Endodermal cell (in vitro differentiated cells): ENCODE data around the gene HMCN2. TPM values are rescaled to one million over a fixed set of nuclear protein-coding genes. Genes with fewer than 3 reads are reported as not detected.

ENCODE experiments used
- DNase-seq: peaks from one replicate; pipeline ENCODE4 v3.0.0-alpha.2; 2017
- H3K27ac ChIP-seq: 2 replicates; pipeline ENCODE4 v1.5.1; 2013; ENCODE audit warnings: mild to moderate bottlenecking, low read depth, low read length, moderate library complexity
- H3K27me3 ChIP-seq: 2 replicates; pipeline ENCODE4 v1.6.1; 2013; ENCODE audit warnings: mild to moderate bottlenecking, low read length, moderate library complexity; ENCODE audit not compliant: insufficient read depth, control insufficient read depth, poor library complexity, severe bottlenecking
- H3K36me3 ChIP-seq: 2 replicates; pipeline ENCODE4 v1.7.0; 2013; ENCODE audit warnings: mild to moderate bottlenecking, low read length, moderate library complexity; ENCODE audit not compliant: control insufficient read depth, insufficient read depth
- H3K4me1 ChIP-seq: one replicate; pipeline ENCODE4 v1.7.0; 2013; ENCODE audit warnings: low read length; ENCODE audit not compliant: control insufficient read depth, insufficient read depth
- H3K4me3 ChIP-seq: 2 replicates; pipeline ENCODE4 v1.5.1; 2013; ENCODE audit warnings: mild to moderate bottlenecking, low read length, moderate library complexity
- H3K9ac ChIP-seq: 2 replicates; pipeline ENCODE4 v1.6.1; 2013; ENCODE audit warnings: mild to moderate bottlenecking, low read length, moderate library complexity; ENCODE audit not compliant: poor library complexity, severe bottlenecking; ENCODE audit errors: extremely low read depth
- H3K9me3 ChIP-seq: 2 replicates; pipeline ENCODE4 v1.6.1; 2013; ENCODE audit warnings: mild to moderate bottlenecking, low read length, moderate library complexity; ENCODE audit not compliant: control insufficient read depth
- H3K27ac Mint-ChIP-seq: 2 replicates; pipeline ENCODE4 v1.8.0; 2020; ENCODE audit warnings: mixed read lengths
- H3K27me3 Mint-ChIP-seq: 2 replicates; pipeline ENCODE4 v1.8.0; 2021; ENCODE audit warnings: mild to moderate bottlenecking, mixed read lengths; ENCODE audit not compliant: insufficient read depth
- H3K36me3 Mint-ChIP-seq: 2 replicates; pipeline ENCODE4 v1.8.0; 2020; ENCODE audit warnings: low read depth, mixed read lengths
- H3K4me1 Mint-ChIP-seq: 2 replicates; pipeline ENCODE4 v1.8.0; 2020; ENCODE audit warnings: mixed read lengths
- H3K4me3 Mint-ChIP-seq: 2 replicates; pipeline ENCODE4 v1.8.0; 2020; ENCODE audit warnings: mild to moderate bottlenecking, moderate library complexity, mixed read lengths
- H3K9me3 Mint-ChIP-seq: 2 replicates; pipeline ENCODE4 v1.8.0; 2020; ENCODE audit warnings: mild to moderate bottlenecking, mixed read lengths
- WGBS, 2 experiments: methylation state at CpG; one replicate each; pipeline versions ENCODE4 v1.1.5 to v1.1.7; 2013; ENCODE audit warnings: missing lambda C conversion rate in 2 of 2, mixed read lengths in 1 of 2; ENCODE audit not compliant: insufficient coverage in 1 of 2, insufficient read length in 1 of 2; 5-methylcytosine and 5-hydroxymethylcytosine counted together
- total RNA-seq, 2 donors: library from RNA; stranded (reverse); fragmentation: NEBNext Ultra II Directional in 1 of 2; extraction: Animal tissue kit (Norgen Biotek cat#: 25700) in 1 of 2; gene quantifications; 2 replicates in 1 of 2; 3 replicates in 1 of 2; pipeline ENCODE4 v1.2.1, GENCODE V29; 2021
- TF ChIP-seq, protein P1 (sequence below): fragments of 200-600 bp; sonication (generic); conservative IDR thresholded peaks from 2 replicates; pipeline ENCODE4 v1.5.0; 2021; ENCODE audit warnings: antibody characterized with exemption, mild to moderate bottlenecking

Gene HMCN2
- total RNA-seq, 2 donors from 2014 or later: 3.3 to 3.9 TPM

- Histone ChIP-seq H3K4me3 (no peak overlapping the region), H3K27ac (no peak overlapping the region), H3K36me3 (no peaks in the 10 kb centered on the region), H3K9me3 (no peaks in the 10 kb centered on the region), H3K27me3 (no peaks in the 10 kb centered on the region), H3K9ac (no peak overlapping the region), H3K4me1 (no peaks in the 10 kb centered on the region)
- peak; percentile 88 for DNase-seq
- Mint-ChIP-seq H3K36me3 (no peaks in the 10 kb centered on the region), H3K9me3 (no peaks in the 10 kb centered on the region), H3K4me3 (no peak overlapping the region), H3K27me3 (no peaks in the 10 kb centered on the region), H3K27ac (no peak overlapping the region), H3K4me1 (peaks cover 2% of the 10 kb centered on the region)
- TF ChIP-seq, protein P1, sequence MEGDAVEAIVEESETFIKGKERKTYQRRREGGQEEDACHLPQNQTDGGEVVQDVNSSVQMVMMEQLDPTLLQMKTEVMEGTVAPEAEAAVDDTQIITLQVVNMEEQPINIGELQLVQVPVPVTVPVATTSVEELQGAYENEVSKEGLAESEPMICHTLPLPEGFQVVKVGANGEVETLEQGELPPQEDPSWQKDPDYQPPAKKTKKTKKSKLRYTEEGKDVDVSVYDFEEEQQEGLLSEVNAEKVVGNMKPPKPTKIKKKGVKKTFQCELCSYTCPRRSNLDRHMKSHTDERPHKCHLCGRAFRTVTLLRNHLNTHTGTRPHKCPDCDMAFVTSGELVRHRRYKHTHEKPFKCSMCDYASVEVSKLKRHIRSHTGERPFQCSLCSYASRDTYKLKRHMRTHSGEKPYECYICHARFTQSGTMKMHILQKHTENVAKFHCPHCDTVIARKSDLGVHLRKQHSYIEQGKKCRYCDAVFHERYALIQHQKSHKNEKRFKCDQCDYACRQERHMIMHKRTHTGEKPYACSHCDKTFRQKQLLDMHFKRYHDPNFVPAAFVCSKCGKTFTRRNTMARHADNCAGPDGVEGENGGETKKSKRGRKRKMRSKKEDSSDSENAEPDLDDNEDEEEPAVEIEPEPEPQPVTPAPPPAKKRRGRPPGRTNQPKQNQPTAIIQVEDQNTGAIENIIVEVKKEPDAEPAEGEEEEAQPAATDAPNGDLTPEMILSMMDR: peak; percentile 63
- 77 to 83% methylated on average over 20 to 29 of the region's 29 CpGs for WGBS, 2 experiments
These were observed 55.3 kb downstream of the HMCN2 start for GRCh38 chr9:130320723-130321481.

DNA sequence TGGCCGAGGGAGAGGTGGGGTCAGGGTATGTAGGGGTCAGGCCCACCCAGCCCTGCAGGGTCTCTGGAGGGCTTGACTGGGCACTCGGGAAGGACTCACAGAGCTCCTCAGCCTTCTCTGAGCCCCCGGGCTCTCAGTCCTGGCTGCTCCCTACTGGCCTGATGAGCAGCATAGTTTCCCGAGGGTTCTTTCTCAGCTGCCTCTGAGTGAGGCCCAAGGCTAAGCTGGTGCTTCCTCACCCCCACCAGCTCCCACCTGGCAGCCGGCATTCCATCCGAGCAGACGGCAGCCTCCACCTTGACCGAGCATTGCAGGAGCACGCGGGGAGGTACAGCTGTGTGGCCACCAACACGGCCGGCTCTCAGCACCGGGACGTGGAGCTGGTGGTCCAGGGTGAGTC lies 56.0 kb downstream of the HMCN2 start:
- H3K9me3 ChIP-seq: no peaks in the 10 kb centered on the region
- H3K4me1 ChIP-seq: no peaks in the 10 kb centered on the region
- peaks cover 2% of the 10 kb centered on the region for H3K4me1 Mint-ChIP-seq
- 84 to 100% methylated on average over 1 to 14 of the region's 14 CpGs for WGBS, 2 experiments
- TF ChIP-seq, protein P1: no peak
- no peaks in the 10 kb centered on the region for H3K36me3 ChIP-seq
- H3K9ac ChIP-seq: no peak overlapping the region
- peak; percentile 68 for DNase-seq
- no peak overlapping the region for H3K27ac Mint-ChIP-seq
- no peaks in the 10 kb centered on the region for H3K9me3 Mint-ChIP-seq
- H3K36me3 Mint-ChIP-seq: no peaks in the 10 kb centered on the region
- no peak overlapping the region for H3K27ac ChIP-seq
- H3K4me3 ChIP-seq: no peak overlapping the region
- no peaks in the 10 kb centered on the region for H3K27me3 ChIP-seq
- H3K4me3 Mint-ChIP-seq: no peak overlapping the region
- H3K27me3 Mint-ChIP-seq: no peaks in the 10 kb centered on the region

GRCh38 chr9:130323051-130323745 lies 57.6 kb downstream of the HMCN2 start:
- H3K4me1 ChIP-seq: peaks cover 1% of the 10 kb centered on the region
- no peak overlapping the region for H3K27ac ChIP-seq
- no peaks in the 10 kb centered on the region for H3K27me3 ChIP-seq
- Mint-ChIP-seq H3K9me3 (no peaks in the 10 kb centered on the region), H3K27me3 (no peaks in the 10 kb centered on the region), H3K36me3 (no peaks in the 10 kb centered on the region), H3K4me1 (peaks cover 3% of the 10 kb centered on the region), H3K27ac (no peak overlapping the region), H3K4me3 (no peak overlapping the region)
- no peaks in the 10 kb centered on the region for H3K36me3 ChIP-seq
- DNase-seq: no peak
- H3K9me3 ChIP-seq: no peaks in the 10 kb centered on the region
- TF ChIP-seq, protein P1: no peak
- no peak overlapping the region for H3K4me3 ChIP-seq
- WGBS, 2 experiments: 86 to 92% methylated on average over 8 to 10 of the region's 10 CpGs
- no peak overlapping the region for H3K9ac ChIP-seq
